Mesenchymal stem cell (in vitro differentiated cells and primary cell): ENCODE measurements around the gene MYH9.

ENCODE experiments used
- DNase-seq: peaks from one replicate; pipeline ENCODE4 v3.0.0-alpha.2; 2013
- H2AFZ ChIP-seq: one replicate; pipeline ENCODE4 v1.6.1; 2013; ENCODE audit warnings: low read depth, mild to moderate bottlenecking, control low read depth, inconsistent platforms, low read length, moderate library complexity
- H2AK5ac ChIP-seq: 2 replicates; pipeline ENCODE4 v1.6.1; 2013; ENCODE audit warnings: low read length, moderate library complexity, mild to moderate bottlenecking, inconsistent platforms; ENCODE audit not compliant: severe bottlenecking
- H2BK120ac ChIP-seq: one replicate; pipeline ENCODE4 v1.6.1; 2013; ENCODE audit warnings: low read depth, mild to moderate bottlenecking, inconsistent platforms, low read length, moderate library complexity
- H2BK12ac ChIP-seq, 2 experiments: one replicate each; pipeline ENCODE4 v1.6.1; 2013; ENCODE audit warnings: inconsistent platforms in 2 of 2, low read length in 2 of 2, mild to moderate bottlenecking in 2 of 2, moderate library complexity in 2 of 2, control low read depth in 1 of 2
- H2BK15ac ChIP-seq: one replicate; pipeline ENCODE4 v1.6.1; 2013; ENCODE audit warnings: mild to moderate bottlenecking, low read depth, inconsistent platforms; ENCODE audit not compliant: poor library complexity, severe bottlenecking
- H2BK5ac ChIP-seq: 2 replicates; pipeline ENCODE4 v1.6.1; 2013; ENCODE audit warnings: low read depth, mild to moderate bottlenecking, low read length, control low read depth, inconsistent platforms; ENCODE audit not compliant: poor library complexity, severe bottlenecking
- H3K14ac ChIP-seq, 2 experiments: one replicate each; pipeline ENCODE4 v1.6.1; 2013; ENCODE audit warnings: inconsistent platforms in 2 of 2, low read length in 2 of 2, control low read depth in 1 of 2, mild to moderate bottlenecking in 1 of 2, moderate library complexity in 1 of 2
- H3K18ac ChIP-seq, 2 experiments: one replicate each; pipeline ENCODE4 v1.6.1; 2013; ENCODE audit warnings: inconsistent platforms in 2 of 2, low read length in 2 of 2, control low read depth in 1 of 2, low read depth in 1 of 2, mild to moderate bottlenecking in 1 of 2
- H3K23ac ChIP-seq, 2 experiments: one replicate each; pipeline ENCODE4 v1.6.1; 2013; ENCODE audit warnings: inconsistent platforms in 2 of 2, low read length in 2 of 2, mild to moderate bottlenecking in 2 of 2, moderate library complexity in 2 of 2, control low read depth in 1 of 2
- H3K27ac ChIP-seq: 2 replicates; pipeline ENCODE4 v1.5.1; 2013; ENCODE audit warnings: mild to moderate bottlenecking, moderate library complexity, low read length, control low read depth, inconsistent platforms; ENCODE audit not compliant: poor library complexity, severe bottlenecking
- H3K27me3 ChIP-seq, 2 experiments: 2 replicates each; pipeline versions ENCODE4 v1.6.1 to v1.7.0; 2013; ENCODE audit warnings: low read length in 2 of 2, mild to moderate bottlenecking in 2 of 2, moderate library complexity in 2 of 2, control low read depth in 1 of 2, inconsistent platforms in 1 of 2; ENCODE audit not compliant: control insufficient read depth in 1 of 2, insufficient read depth in 1 of 2
- H3K36me3 ChIP-seq, 2 experiments: 2 replicates each; pipeline versions ENCODE4 v1.6.1 to v1.7.0; 2013; ENCODE audit warnings: low read length in 2 of 2, control low read depth in 1 of 2, inconsistent platforms in 1 of 2, low read depth in 1 of 2, mild to moderate bottlenecking in 1 of 2; ENCODE audit not compliant: insufficient read depth in 2 of 2, control insufficient read depth in 1 of 2
- H3K4ac ChIP-seq, 2 experiments: one replicate each; pipeline ENCODE4 v1.6.1; 2013; ENCODE audit warnings: inconsistent platforms in 2 of 2, low read length in 2 of 2, mild to moderate bottlenecking in 2 of 2, moderate library complexity in 2 of 2, control low read depth in 1 of 2, low read depth in 1 of 2
- H3K4me1 ChIP-seq: 2 replicates; pipeline ENCODE4 v1.6.1; 2013; ENCODE audit warnings: low read depth, low read length, control low read depth; ENCODE audit not compliant: control insufficient read depth, insufficient read depth
- H3K4me2 ChIP-seq: 2 replicates; pipeline ENCODE4 v1.6.1; 2013; ENCODE audit warnings: low read length, mild to moderate bottlenecking, inconsistent platforms; ENCODE audit not compliant: poor library complexity, severe bottlenecking
- H3K4me3 ChIP-seq, 2 experiments: 2 replicates each; pipeline versions ENCODE4 v1.5.1 to v1.7.0; 2013; ENCODE audit warnings: low read length in 2 of 2, mild to moderate bottlenecking in 2 of 2, control low read depth in 1 of 2, low read depth in 1 of 2; ENCODE audit not compliant: insufficient read depth in 1 of 2
- H3K79me1 ChIP-seq: replicated peaks from 2 replicates; pipeline ENCODE4 v1.6.1; 2013; ENCODE audit warnings: mild to moderate bottlenecking, control low read depth, low read length, inconsistent platforms; ENCODE audit not compliant: poor library complexity, severe bottlenecking
- H3K9ac ChIP-seq: 2 replicates; pipeline ENCODE4 v1.7.0; 2013; ENCODE audit warnings: mild to moderate bottlenecking, low read length, moderate library complexity
- H3K9me3 ChIP-seq: 2 replicates; pipeline ENCODE4 v1.7.0; 2013; ENCODE audit warnings: mild to moderate bottlenecking, low read length; ENCODE audit not compliant: control insufficient read depth
- H4K8ac ChIP-seq: one replicate; pipeline ENCODE4 v1.6.1; 2013; ENCODE audit warnings: inconsistent platforms, mild to moderate bottlenecking, low read length, moderate library complexity
- H4K91ac ChIP-seq: one replicate; pipeline ENCODE4 v1.6.1; 2013; ENCODE audit warnings: mild to moderate bottlenecking, low read length, inconsistent platforms
- WGBS: methylation state at CpG from one replicate; pipeline ENCODE4 v1.1.7; 2013; ENCODE audit warnings: mixed read lengths; 5-methylcytosine and 5-hydroxymethylcytosine counted together

The MYH9 gene

GRCh38 chr22:36298601-36299000 is 89.2 kb downstream of the MYH9 start:
- no peak overlapping the region for H2BK120ac ChIP-seq
- peaks cover 20% of the 10 kb centered on the region for H3K79me1 ChIP-seq
- no peak overlapping the region for H3K18ac ChIP-seq
- no peak overlapping the region for H2AFZ ChIP-seq
- WGBS: 94% methylated on average over 11 of the region's 13 CpGs
- H3K4me1 ChIP-seq: peaks cover 34% of the 10 kb centered on the region
- H2AK5ac ChIP-seq: no peak overlapping the region
- DNase-seq: no peak
- no peak overlapping the region for H3K4me3 ChIP-seq
- no peaks in the 10 kb centered on the region for H3K27me3 ChIP-seq
- no peak overlapping the region for H3K9ac ChIP-seq
- no peak overlapping the region for H4K8ac ChIP-seq
- peaks cover 94 to 99% of the 10 kb centered on the region in 2 experiments for H3K36me3 ChIP-seq
- no peak overlapping the region for H2BK5ac ChIP-seq
- H3K4ac ChIP-seq: no peak overlapping the region
- no peak overlapping the region for H2BK15ac ChIP-seq
- H3K9me3 ChIP-seq: no peaks in the 10 kb centered on the region
- H2BK12ac ChIP-seq: no peak overlapping the region
- no peak overlapping the region for H3K14ac ChIP-seq
- H4K91ac ChIP-seq: no peak overlapping the region
- no peak overlapping the region for H3K23ac ChIP-seq
- H3K4me2 ChIP-seq: no peak overlapping the region
- H3K27ac ChIP-seq: peak overlapping the region; percentile 71

- DNase-seq: no peak
- Histone ChIP-seq H3K4ac (no peak overlapping the region), H3K18ac (no peak overlapping the region), H2BK15ac (no peak overlapping the region), H4K91ac (no peak overlapping the region), H3K23ac (no peak overlapping the region), H2BK12ac (no peak overlapping the region), H3K27ac (peak overlapping the region; percentile 71), H3K4me3 (no peak overlapping the region), H3K36me3 (peaks cover 94 to 100% of the 10 kb centered on the region in 2 experiments), H3K79me1 (peaks cover 20% of the 10 kb centered on the region), H3K9me3 (no peaks in the 10 kb centered on the region), H3K14ac (no peak overlapping the region), H3K4me2 (no peak overlapping the region), H2BK120ac (no peak overlapping the region), H2AK5ac (no peak overlapping the region), H4K8ac (no peak overlapping the region), H3K27me3 (no peaks in the 10 kb centered on the region), H2BK5ac (no peak overlapping the region), H3K4me1 (peaks cover 34% of the 10 kb centered on the region), H3K9ac (no peak overlapping the region), H2AFZ (no peak overlapping the region)
- WGBS: 93% methylated on average over 8 of the region's 8 CpGs
Observed at GRCh38 chr22:36298118-36298517, 89.6 kb downstream of the MYH9 start.

DNA sequence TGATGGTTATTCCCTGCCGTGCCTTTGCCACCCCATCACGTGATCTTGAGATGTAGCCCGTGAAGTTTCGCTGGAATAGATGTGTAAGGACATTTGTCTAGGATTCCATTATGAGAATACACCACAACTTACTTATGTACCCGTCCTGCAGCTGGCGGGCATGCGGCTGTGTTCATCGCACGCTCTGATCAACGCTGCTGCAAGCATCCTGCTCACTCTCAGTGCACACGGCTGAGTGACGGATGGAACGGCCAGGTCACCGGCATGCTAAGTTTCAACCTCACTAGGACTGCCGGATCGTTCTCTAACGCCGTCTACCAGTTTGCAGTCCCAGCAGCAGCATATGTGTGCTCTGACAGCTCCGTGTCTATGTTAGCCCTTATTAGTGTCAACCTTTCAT is 90.2 kb downstream of the MYH9 start:
- Histone ChIP-seq H3K9me3 (no peaks in the 10 kb centered on the region), H3K27ac (peak overlapping the region; percentile 71), H3K9ac (no peak overlapping the region), H3K27me3 (no peaks in the 10 kb centered on the region), H2AFZ (no peak overlapping the region), H3K14ac (no peak overlapping the region), H3K18ac (peak overlapping the region in 1 of 2 experiments; percentile 18), H3K4me3 (no peak overlapping the region), H3K23ac (no peak overlapping the region), H3K36me3 (peaks cover 94 to 100% of the 10 kb centered on the region in 2 experiments), H4K91ac (no peak overlapping the region), H2BK12ac (no peak overlapping the region), H2BK120ac (no peak overlapping the region), H3K4ac (no peak overlapping the region), H4K8ac (no peak overlapping the region), H2BK15ac (no peak overlapping the region), H2AK5ac (no peak overlapping the region), H3K4me1 (peaks cover 31% of the 10 kb centered on the region), H2BK5ac (no peak overlapping the region), H3K79me1 (peaks cover 20% of the 10 kb centered on the region), H3K4me2 (no peak overlapping the region)
- DNase-seq: no peak
- WGBS: 93% methylated on average over 19 of the region's 19 CpGs

DNA sequence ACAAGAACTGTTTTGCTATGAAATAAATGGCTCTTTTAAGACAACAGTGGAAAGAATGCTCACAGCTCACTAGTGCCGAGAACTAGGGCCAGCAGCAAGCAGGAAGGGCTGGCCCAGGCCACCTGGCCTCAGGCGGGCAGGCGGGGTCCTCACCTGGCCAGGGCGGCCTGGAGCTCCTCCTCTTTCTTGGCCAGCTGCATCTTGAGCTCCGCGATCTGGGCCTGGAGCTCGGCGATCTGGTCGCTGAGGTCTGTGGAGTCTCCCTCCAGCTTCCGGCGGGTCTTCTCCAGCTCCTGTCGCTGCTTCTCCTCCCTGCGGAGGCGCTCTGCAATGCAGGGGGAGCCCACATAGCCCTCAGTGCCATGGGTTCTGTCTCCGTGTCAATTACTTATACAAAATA is 91.1 kb downstream of the MYH9 start:
- Histone ChIP-seq H3K79me1 (peaks cover 19% of the 10 kb centered on the region), H4K8ac (no peak overlapping the region), H3K27ac (peak overlapping the region; percentile 24), H2BK5ac (no peak overlapping the region), H3K4ac (no peak overlapping the region), H3K4me2 (no peak overlapping the region), H2BK15ac (no peak overlapping the region), H3K36me3 (peaks cover 98 to 100% of the 10 kb centered on the region in 2 experiments), H3K9ac (no peak overlapping the region), H2AK5ac (no peak overlapping the region), H3K9me3 (no peaks in the 10 kb centered on the region), H3K23ac (no peak overlapping the region), H3K4me1 (peaks cover 28% of the 10 kb centered on the region), H3K4me3 (no peak overlapping the region), H2BK120ac (no peak overlapping the region), H3K14ac (no peak overlapping the region), H2BK12ac (no peak overlapping the region), H3K27me3 (no peaks in the 10 kb centered on the region), H2AFZ (no peak overlapping the region), H3K18ac (no peak overlapping the region), H4K91ac (no peak overlapping the region)
- no peak for DNase-seq
- WGBS: 96% methylated on average over 15 of the region's 15 CpGs
